SK-N-SH (cell line): ENCODE results near the gene DSG1. TPM values are rescaled to one million over a fixed set of nuclear protein-coding genes. Genes with fewer than 3 reads are reported as not detected.

Experiments
- CTCF ChIA-PET: fragments of 300-600, 350-600 bp; formaldehyde crosslinking; extraction: SDS; loops from one replicate; lab custom pipeline; 2021; lab: Yijun Ruan, JAX
- POLR2A ChIA-PET: fragments of 350-600 bp; sonication (Branson Sonifier 250); formaldehyde crosslinking; extraction: SDS; loops from one replicate; lab custom pipeline; 2020; ENCODE audit warnings: antibody characterized with exemption, inconsistent platforms; lab: Yijun Ruan, JAX
- DNase-seq: peaks from one replicate; pipeline ENCODE4 v3.0.0; 2012
- H2AFZ ChIP-seq: fragments of 200-600 bp; sonication (generic); 2 replicates; pipeline ENCODE4 v1.8.1; 2016; ENCODE audit warnings: antibody characterized with exemption, mild to moderate bottlenecking, low read depth
- H3F3A ChIP-seq: fragments of 200-600 bp; sonication (generic); replicated peaks from 2 replicates; pipeline ENCODE3; 2016; ENCODE audit warnings: antibody characterized with exemption, mild to moderate bottlenecking; ENCODE audit not compliant: insufficient read depth
- H3K27ac ChIP-seq, 2 experiments: fragments of 200-500 bp in 1 of 2; fragments of 200-600 bp in 1 of 2; sonication (Bioruptor generic) in 1 of 2; sonication (generic), shearing (Covaris generic) in 1 of 2; 2 replicates each; pipeline versions ENCODE4 v1.5.1 to v1.6.1; 2014 to 2016; ENCODE audit warnings: low read depth in 2 of 2, inconsistent platforms in 1 of 2, low read length in 1 of 2, mild to moderate bottlenecking in 1 of 2, mixed read lengths in 1 of 2
- H3K27me3 ChIP-seq: fragments of 200-600 bp; sonication (generic), shearing (Covaris generic); 2 replicates; pipeline ENCODE4 v1.6.1; 2016; ENCODE audit warnings: mixed run types; ENCODE audit not compliant: insufficient read depth
- H3K36me3 ChIP-seq, 2 experiments: fragments of 200-500 bp in 1 of 2; fragments of 200-600 bp in 1 of 2; sonication (Bioruptor generic) in 1 of 2; sonication (generic) in 1 of 2; replicated peaks in 1 of 2; 2 replicates each; pipeline versions ENCODE3 to v1.5.1; 2014 to 2016; ENCODE audit warnings: low read length in 1 of 2, mild to moderate bottlenecking in 1 of 2; ENCODE audit not compliant: insufficient read depth in 2 of 2, control insufficient read depth in 1 of 2
- H3K4me1 ChIP-seq, 2 experiments: fragments of 200-500 bp in 1 of 2; fragments of 200-600 bp in 1 of 2; sonication (Bioruptor generic) in 1 of 2; sonication (generic), shearing (Covaris generic) in 1 of 2; 2 replicates each; pipeline versions ENCODE4 v1.5.1 to v1.6.1; 2014 to 2016; ENCODE audit warnings: low read depth in 1 of 2, low read length in 1 of 2, mixed run types in 1 of 2; ENCODE audit not compliant: insufficient read depth in 2 of 2, control insufficient read depth in 1 of 2
- H3K4me2 ChIP-seq: fragments of 200-600 bp; sonication (generic), shearing (Covaris generic); 2 replicates; pipeline ENCODE4 v1.6.1; 2017; ENCODE audit warnings: mixed run types
- H3K4me3 ChIP-seq, 2 experiments: fragments of 200-500 bp in 1 of 2; fragments of 200-600 bp in 1 of 2; sonication (Bioruptor generic) in 1 of 2; sonication (generic), shearing (Covaris generic) in 1 of 2; 2 replicates each; pipeline versions ENCODE4 v1.5.1 to v1.8.1; 2014 to 2016; ENCODE audit warnings: low read depth in 2 of 2, inconsistent platforms in 1 of 2, low read length in 1 of 2, mild to moderate bottlenecking in 1 of 2, mixed read lengths in 1 of 2, moderate library complexity in 1 of 2
- H3K79me2 ChIP-seq: fragments of 200-600 bp; sonication (generic); 2 replicates; pipeline ENCODE4 v1.8.1; 2017; ENCODE audit warnings: mild to moderate bottlenecking; ENCODE audit not compliant: insufficient read depth
- H3K9ac ChIP-seq: fragments of 200-600 bp; sonication (generic); 2 replicates; pipeline ENCODE4 v1.6.1; 2017; ENCODE audit warnings: mixed run types
- H3K9me2 ChIP-seq: fragments of 200-600 bp; sonication (generic); 2 replicates; pipeline ENCODE4 v1.6.1; 2017; ENCODE audit warnings: mixed run types
- H3K9me3 ChIP-seq: fragments of 200-600 bp; sonication (generic); 2 replicates; pipeline ENCODE4 v1.6.1; 2017; ENCODE audit warnings: mixed run types, mild to moderate bottlenecking, moderate library complexity
- H4K20me1 ChIP-seq: fragments of 200-600 bp; sonication (generic); 2 replicates; pipeline ENCODE4 v1.6.1; 2017; ENCODE audit warnings: mild to moderate bottlenecking, mixed run types; ENCODE audit not compliant: insufficient read depth
- EP300 ChIP-seq, 2 experiments: IDR thresholded peaks; 2 replicates each; pipeline versions ENCODE4 v1.4.0 to v1.6.1; 2012; ENCODE audit warnings: borderline replicate concordance in 1 of 2, low read depth in 1 of 2, low read length in 1 of 2
- FOSL2 ChIP-seq: IDR thresholded peaks from 2 replicates; pipeline ENCODE4 v1.4.0; 2012; ENCODE audit warnings: low read depth, mild to moderate bottlenecking, moderate library complexity, borderline replicate concordance
- FOXJ3 ChIP-seq: sonication (generic); formaldehyde crosslinking; IDR thresholded peaks from 2 replicates; pipeline ENCODE4 v1.5.1; 2020; ENCODE audit warnings: mild to moderate bottlenecking, missing genetic modification reagents
- GABPA ChIP-seq: IDR thresholded peaks from 2 replicates; pipeline ENCODE4 v1.4.0; 2012; ENCODE audit warnings: low read depth, mild to moderate bottlenecking
- GATA2 ChIP-seq: sonication (generic); formaldehyde crosslinking; IDR thresholded peaks from 2 replicates; pipeline ENCODE4 v1.5.0; 2020; ENCODE audit warnings: mild to moderate bottlenecking, missing genetic modification reagents
- JUND ChIP-seq: IDR thresholded peaks from 2 replicates; pipeline ENCODE4 v1.4.0; 2012
- NRF1 ChIP-seq: IDR thresholded peaks from 2 replicates; pipeline ENCODE4 v1.6.1; 2012; ENCODE audit warnings: low read depth, mild to moderate bottlenecking, low read length
- POLR2AphosphoS5 ChIP-seq: IDR thresholded peaks from 2 replicates; pipeline ENCODE4 v1.6.1; 2012; ENCODE audit warnings: low read depth, low read length
- RCOR1 ChIP-seq: fragments of 150-350 bp; IDR thresholded peaks from 2 replicates; pipeline ENCODE4 v1.6.1; 2017; ENCODE audit warnings: antibody characterized with exemption, low read length
- RFX5 ChIP-seq: IDR thresholded peaks from 2 replicates; pipeline ENCODE4 v1.6.1; 2012; ENCODE audit warnings: mild to moderate bottlenecking, improper control_type of control experiment, low read length
- RXRA ChIP-seq: IDR thresholded peaks from 2 replicates; pipeline ENCODE4 v1.4.0; 2012; ENCODE audit warnings: low read depth, mild to moderate bottlenecking, borderline replicate concordance
- SIN3A ChIP-seq: IDR thresholded peaks from 2 replicates; pipeline ENCODE4 v1.6.1; 2012; ENCODE audit warnings: low read depth, mild to moderate bottlenecking, low read length, moderate library complexity, borderline replicate concordance
- TAF1 ChIP-seq: IDR thresholded peaks from 2 replicates; pipeline ENCODE4 v1.6.1; 2012; ENCODE audit warnings: low read depth, mild to moderate bottlenecking, low read length, moderate library complexity, borderline replicate concordance
- YY1 ChIP-seq: IDR thresholded peaks from 2 replicates; pipeline ENCODE4 v1.4.0; 2012; ENCODE audit warnings: low read depth, mild to moderate bottlenecking
- WGBS: methylation state at CpG from one replicate; pipeline ENCODE4 v1.1.6; 2017; ENCODE audit warnings: low lambda C conversion rate; 5-methylcytosine and 5-hydroxymethylcytosine counted together
- polyA plus RNA-seq, 3 experiments: library from polyadenylated mRNA; depleted of rRNA; stranded (reverse); fragments of >200 nt; gene quantifications; 2 replicates each; pipeline ENCODE4 v1.2.3, GENCODE V29; 2012
- TF ChIP-seq, protein P1 (sequence below): IDR thresholded peaks from 2 replicates; pipeline ENCODE4 v1.4.0; 2012; ENCODE audit warnings: low read depth, borderline replicate concordance
- TF ChIP-seq, protein P2 (sequence below): fragments of 150-350 bp; IDR thresholded peaks from 2 replicates; pipeline ENCODE4 v1.6.1; 2016; ENCODE audit warnings: mild to moderate bottlenecking, low read depth, low read length
- TF ChIP-seq, protein P3 (sequence below): IDR thresholded peaks from 2 replicates; pipeline ENCODE4 v1.6.1; 2012; ENCODE audit warnings: mild to moderate bottlenecking, low read depth, low read length, moderate library complexity
- TF ChIP-seq, protein P4 (sequence below): IDR thresholded peaks from 2 replicates; pipeline ENCODE4; 2012

DSG1 gene
- polyA plus RNA-seq, 1 of the 3 experiments (the other 2 are of a cell fraction) = not detected

DNA sequence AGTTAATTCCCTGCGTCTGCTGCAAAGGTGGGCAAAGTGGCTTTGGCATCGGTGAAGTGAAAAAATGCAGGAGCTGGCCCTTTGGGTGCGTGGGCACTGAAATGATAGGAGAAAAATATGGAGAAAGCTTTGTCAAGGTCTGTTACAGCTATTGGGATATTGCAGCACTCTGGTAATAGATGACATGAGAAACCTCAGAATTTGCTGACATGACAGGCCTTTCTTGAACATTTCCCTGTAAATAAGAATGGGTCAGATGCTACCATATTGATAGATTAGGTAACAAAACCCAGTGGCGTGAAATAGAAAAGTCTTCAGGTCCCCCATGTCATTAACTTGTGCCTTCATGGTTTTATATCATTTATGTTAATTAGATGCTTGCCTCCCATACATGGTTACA, 46.2 kb downstream of the DSG1 start:
- TF ChIP-seq, protein P1, sequence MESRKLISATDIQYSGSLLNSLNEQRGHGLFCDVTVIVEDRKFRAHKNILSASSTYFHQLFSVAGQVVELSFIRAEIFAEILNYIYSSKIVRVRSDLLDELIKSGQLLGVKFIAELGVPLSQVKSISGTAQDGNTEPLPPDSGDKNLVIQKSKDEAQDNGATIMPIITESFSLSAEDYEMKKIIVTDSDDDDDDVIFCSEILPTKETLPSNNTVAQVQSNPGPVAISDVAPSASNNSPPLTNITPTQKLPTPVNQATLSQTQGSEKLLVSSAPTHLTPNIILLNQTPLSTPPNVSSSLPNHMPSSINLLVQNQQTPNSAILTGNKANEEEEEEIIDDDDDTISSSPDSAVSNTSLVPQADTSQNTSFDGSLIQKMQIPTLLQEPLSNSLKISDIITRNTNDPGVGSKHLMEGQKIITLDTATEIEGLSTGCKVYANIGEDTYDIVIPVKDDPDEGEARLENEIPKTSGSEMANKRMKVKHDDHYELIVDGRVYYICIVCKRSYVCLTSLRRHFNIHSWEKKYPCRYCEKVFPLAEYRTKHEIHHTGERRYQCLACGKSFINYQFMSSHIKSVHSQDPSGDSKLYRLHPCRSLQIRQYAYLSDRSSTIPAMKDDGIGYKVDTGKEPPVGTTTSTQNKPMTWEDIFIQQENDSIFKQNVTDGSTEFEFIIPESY = no peak
- no peak for TF ChIP-seq RXRA
- no peak for TF ChIP-seq RFX5
- TF ChIP-seq POLR2AphosphoS5 = no peak
- TF ChIP-seq RCOR1 = no peak
- TF ChIP-seq YY1 = no peak
- no peak for TF ChIP-seq EP300 (IDR thresholded peaks at IDR 0.05; ENCODE audit: borderline replicate concordance in 1 of 2, low read depth in 1 of 2, low read length in 1 of 2)
- no peak for TF ChIP-seq SIN3A
- no peak for TF ChIP-seq GABPA
- no peak for TF ChIP-seq FOSL2
- Histone ChIP-seq H2AFZ (no peak overlapping the region), H3K4me3 (no peak overlapping the region), H3K4me1 (no peaks in the 10 kb centered on the region), H3K9me2 (no peaks in the 10 kb centered on the region), H3F3A (no peaks in the 10 kb centered on the region), H3K27me3 (no peaks in the 10 kb centered on the region; the same call in 1 of the 2 replicates), H3K79me2 (no peaks in the 10 kb centered on the region), H3K27ac (no peak overlapping the region), H3K36me3 (no peaks in the 10 kb centered on the region), H4K20me1 (no peaks in the 10 kb centered on the region), H3K9me3 (no peaks in the 10 kb centered on the region), H3K4me2 (no peak overlapping the region), H3K9ac (no peak overlapping the region)
- DNase-seq = no peak
- ChIA-PET POLR2A (no interaction called here), CTCF (no interaction called here)
- 14% methylated on average over 4 of the region's 4 CpGs for WGBS

DNA sequence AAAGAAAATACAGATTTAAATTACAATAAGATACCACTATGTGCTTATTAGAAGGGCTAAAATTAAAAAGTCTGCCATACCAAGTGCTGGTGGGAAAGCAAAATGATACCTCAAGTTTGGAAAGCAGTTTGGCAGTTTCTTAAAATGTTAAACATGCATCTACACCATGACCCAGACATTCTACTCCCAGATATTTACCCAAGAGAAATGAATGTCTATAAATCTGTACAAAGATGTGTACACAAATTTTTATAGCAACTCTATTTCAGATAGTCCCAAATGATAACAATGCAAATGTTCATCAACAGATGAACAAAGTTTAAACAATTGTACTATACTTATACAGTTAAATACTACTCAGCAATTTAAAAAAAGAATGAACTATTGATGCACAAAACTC, 51.5 kb downstream of the DSG1 start:
- TF ChIP-seq, protein P2, sequence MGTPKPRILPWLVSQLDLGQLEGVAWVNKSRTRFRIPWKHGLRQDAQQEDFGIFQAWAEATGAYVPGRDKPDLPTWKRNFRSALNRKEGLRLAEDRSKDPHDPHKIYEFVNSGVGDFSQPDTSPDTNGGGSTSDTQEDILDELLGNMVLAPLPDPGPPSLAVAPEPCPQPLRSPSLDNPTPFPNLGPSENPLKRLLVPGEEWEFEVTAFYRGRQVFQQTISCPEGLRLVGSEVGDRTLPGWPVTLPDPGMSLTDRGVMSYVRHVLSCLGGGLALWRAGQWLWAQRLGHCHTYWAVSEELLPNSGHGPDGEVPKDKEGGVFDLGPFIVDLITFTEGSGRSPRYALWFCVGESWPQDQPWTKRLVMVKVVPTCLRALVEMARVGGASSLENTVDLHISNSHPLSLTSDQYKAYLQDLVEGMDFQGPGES = no peak
- no peak for TF ChIP-seq RFX5
- TF ChIP-seq JUND = no peak
- no peak for TF ChIP-seq NRF1
- TF ChIP-seq EP300 (IDR thresholded peaks at IDR 0.05; ENCODE audit: borderline replicate concordance in 1 of 2, low read depth in 1 of 2, low read length in 1 of 2) = no peak
- no peak for TF ChIP-seq FOXJ3 (CRISPR knock-in tag)
- TF ChIP-seq, protein P3, sequence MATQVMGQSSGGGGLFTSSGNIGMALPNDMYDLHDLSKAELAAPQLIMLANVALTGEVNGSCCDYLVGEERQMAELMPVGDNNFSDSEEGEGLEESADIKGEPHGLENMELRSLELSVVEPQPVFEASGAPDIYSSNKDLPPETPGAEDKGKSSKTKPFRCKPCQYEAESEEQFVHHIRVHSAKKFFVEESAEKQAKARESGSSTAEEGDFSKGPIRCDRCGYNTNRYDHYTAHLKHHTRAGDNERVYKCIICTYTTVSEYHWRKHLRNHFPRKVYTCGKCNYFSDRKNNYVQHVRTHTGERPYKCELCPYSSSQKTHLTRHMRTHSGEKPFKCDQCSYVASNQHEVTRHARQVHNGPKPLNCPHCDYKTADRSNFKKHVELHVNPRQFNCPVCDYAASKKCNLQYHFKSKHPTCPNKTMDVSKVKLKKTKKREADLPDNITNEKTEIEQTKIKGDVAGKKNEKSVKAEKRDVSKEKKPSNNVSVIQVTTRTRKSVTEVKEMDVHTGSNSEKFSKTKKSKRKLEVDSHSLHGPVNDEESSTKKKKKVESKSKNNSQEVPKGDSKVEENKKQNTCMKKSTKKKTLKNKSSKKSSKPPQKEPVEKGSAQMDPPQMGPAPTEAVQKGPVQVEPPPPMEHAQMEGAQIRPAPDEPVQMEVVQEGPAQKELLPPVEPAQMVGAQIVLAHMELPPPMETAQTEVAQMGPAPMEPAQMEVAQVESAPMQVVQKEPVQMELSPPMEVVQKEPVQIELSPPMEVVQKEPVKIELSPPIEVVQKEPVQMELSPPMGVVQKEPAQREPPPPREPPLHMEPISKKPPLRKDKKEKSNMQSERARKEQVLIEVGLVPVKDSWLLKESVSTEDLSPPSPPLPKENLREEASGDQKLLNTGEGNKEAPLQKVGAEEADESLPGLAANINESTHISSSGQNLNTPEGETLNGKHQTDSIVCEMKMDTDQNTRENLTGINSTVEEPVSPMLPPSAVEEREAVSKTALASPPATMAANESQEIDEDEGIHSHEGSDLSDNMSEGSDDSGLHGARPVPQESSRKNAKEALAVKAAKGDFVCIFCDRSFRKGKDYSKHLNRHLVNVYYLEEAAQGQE = no peak
- no peak for TF ChIP-seq GABPA
- TF ChIP-seq GATA2 (CRISPR knock-in tag) = no peak
- no peak for TF ChIP-seq RCOR1
- TF ChIP-seq POLR2AphosphoS5 = no peak
- no peak for TF ChIP-seq TAF1
- TF ChIP-seq, protein P4, sequence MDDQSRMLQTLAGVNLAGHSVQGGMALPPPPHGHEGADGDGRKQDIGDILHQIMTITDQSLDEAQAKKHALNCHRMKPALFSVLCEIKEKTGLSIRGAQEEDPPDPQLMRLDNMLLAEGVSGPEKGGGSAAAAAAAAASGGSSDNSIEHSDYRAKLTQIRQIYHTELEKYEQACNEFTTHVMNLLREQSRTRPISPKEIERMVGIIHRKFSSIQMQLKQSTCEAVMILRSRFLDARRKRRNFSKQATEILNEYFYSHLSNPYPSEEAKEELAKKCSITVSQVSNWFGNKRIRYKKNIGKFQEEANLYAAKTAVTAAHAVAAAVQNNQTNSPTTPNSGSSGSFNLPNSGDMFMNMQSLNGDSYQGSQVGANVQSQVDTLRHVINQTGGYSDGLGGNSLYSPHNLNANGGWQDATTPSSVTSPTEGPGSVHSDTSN = no peak

More for the DNA sequence above, 51.5 kb downstream of the DSG1 start:
- Histone ChIP-seq H3K27me3 (no peaks in the 10 kb centered on the region; the same call in none of the 2 replicates), H3K36me3 (no peaks in the 10 kb centered on the region), H3F3A (no peaks in the 10 kb centered on the region), H3K9ac (no peak overlapping the region), H3K4me3 (no peak overlapping the region), H3K4me1 (no peaks in the 10 kb centered on the region), H3K79me2 (no peaks in the 10 kb centered on the region), H3K27ac (no peak overlapping the region), H4K20me1 (no peaks in the 10 kb centered on the region), H3K4me2 (no peak overlapping the region), H3K9me2 (no peaks in the 10 kb centered on the region), H2AFZ (no peak overlapping the region), H3K9me3 (no peaks in the 10 kb centered on the region)
- DNase-seq = no peak
- CTCF ChIA-PET = no interaction called here
- POLR2A ChIA-PET = no interaction called here
